K562 (cell line): ENCODE results near the gene UFSP1. TPM values are rescaled to one million over a fixed set of nuclear protein-coding genes. Genes with fewer than 3 reads are reported as not detected.

Source experiments
- ASH1L ChIP-seq: fragments of 450-650 bp; IDR thresholded peaks from 2 replicates; pipeline ENCODE4 v1.6.1; 2018; ENCODE audit warnings: borderline replicate concordance, mild to moderate bottlenecking, low read depth; ENCODE audit not compliant: partially characterized antibody
- CBX2 ChIP-seq: fragments of 200-600 bp; sonication (generic); IDR thresholded peaks from one replicate; pipeline ENCODE4 v1.6.1; 2012; ENCODE audit warnings: mild to moderate bottlenecking, low read length, inconsistent platforms; ENCODE audit not compliant: insufficient read depth, poor library complexity, severe bottlenecking
- CHCHD3 ChIP-seq: fragments of 250-450 bp; sonication (Bioruptor Pico); IDR thresholded peaks from 2 replicates; pipeline ENCODE4 v2.1.2; 2022; ENCODE audit warnings: mild to moderate bottlenecking
- EGR1 ChIP-seq: fragments of 450-650 bp; conservative IDR thresholded peaks from 2 replicates; pipeline ENCODE4 v1.6.1; 2017; ENCODE audit warnings: mild to moderate bottlenecking
- HIVEP1 ChIP-seq: fragments of 250-450 bp; sonication (Bioruptor Pico); IDR thresholded peaks from 2 replicates; pipeline ENCODE4 v1.4.0; 2020; ENCODE audit warnings: mild to moderate bottlenecking
- KLF16 ChIP-seq: IDR thresholded peaks from 2 replicates; pipeline ENCODE4 v1.6.1; 2016; ENCODE audit warnings: antibody characterized with exemption
- NFRKB ChIP-seq: fragments of 450-650 bp; IDR thresholded peaks from 2 replicates; pipeline ENCODE4 v1.6.1; 2016; ENCODE audit warnings: low read depth
- NR2F6 ChIP-seq: fragments of 450-650 bp; formaldehyde crosslinking; IDR thresholded peaks from 2 replicates; pipeline ENCODE4 v1.4.0; 2020; ENCODE audit warnings: mild to moderate bottlenecking
- PTTG1 ChIP-seq: fragments of 450-650 bp; IDR thresholded peaks from 2 replicates; pipeline ENCODE4 v1.6.1; 2016; ENCODE audit warnings: low read depth, mild to moderate bottlenecking, missing genetic modification characterization, missing compliant biosample characterization
- ZBED1 ChIP-seq: IDR thresholded peaks from 2 replicates; pipeline ENCODE4 v1.6.1; 2014
- ZC3H11A ChIP-seq: IDR thresholded peaks from 2 replicates; pipeline ENCODE4 v1.6.1; 2012; ENCODE audit warnings: low read depth, low read length, improper control_type of control experiment
- ZFP1 ChIP-seq: fragments of 450-650 bp; formaldehyde crosslinking; IDR thresholded peaks from 2 replicates; pipeline ENCODE4 v1.4.0; 2020; ENCODE audit warnings: mild to moderate bottlenecking, mixed read lengths
- ZNF197 ChIP-seq: fragments of 200-800 bp; sonication (Bioruptor generic); IDR thresholded peaks from 2 replicates; pipeline ENCODE4 v1.6.1; 2016; ENCODE audit warnings: low read depth, missing genetic modification characterization, missing compliant biosample characterization
- ZNF232 ChIP-seq: sonication (generic); formaldehyde crosslinking; IDR thresholded peaks from 2 replicates; pipeline ENCODE4 v1.8.0; 2022; ENCODE audit warnings: mild to moderate bottlenecking, missing genetic modification reagents
- ZNF282 ChIP-seq: sonication (generic); formaldehyde crosslinking; IDR thresholded peaks from 2 replicates; pipeline ENCODE4 v1.8.1; 2023; ENCODE audit warnings: missing genetic modification reagents
- ZNF780A ChIP-seq: fragments of 250-450 bp; sonication (Bioruptor Pico); IDR thresholded peaks from 2 replicates; pipeline ENCODE4 v1.5.0; 2021; ENCODE audit warnings: mild to moderate bottlenecking
- polyA plus RNA-seq, 8 experiments: library from polyadenylated mRNA; depleted of rRNA in 4 of 8; stranded (reverse) in 5 of 8; unstranded in 3 of 8; fragments of >200 nt; fragmentation: Nextera tagmentation in 2 of 8; fragmentation: Illumina TruSeq in 1 of 8; extraction: Ambion mirVana in 2 of 8; extraction: Trizol in 1 of 8; gene quantifications; 2 replicates each; pipeline versions ENCODE4 v1.2.1 to v1.2.3, GENCODE V29; 2011 to 2014; ENCODE audit warnings: inconsistent platforms in 1 of 8, missing spikeins in 1 of 8
- total RNA-seq, 7 experiments: library from RNA; depleted of rRNA in 6 of 7; stranded (reverse); fragments of >200 nt in 6 of 7; fragmentation: Illumina TruSeq in 2 of 7; extraction: Trizol in 2 of 7; gene quantifications; 2 replicates each; pipeline versions ENCODE4 v1.2.1 to v1.2.3, GENCODE V29; 2011 to 2021; ENCODE audit warnings: low replicate concordance in 1 of 7
- TF ChIP-seq, protein P1 (sequence below): fragments of 450-650 bp; formaldehyde crosslinking; IDR thresholded peaks from 2 replicates; pipeline ENCODE4 v1.4.0; 2022; ENCODE audit warnings: missing genetic modification characterization
- TF ChIP-seq, protein P2 (sequence below): fragments of 450-650 bp; formaldehyde crosslinking; IDR thresholded peaks from 2 replicates; pipeline ENCODE4 v1.4.0; 2020; ENCODE audit warnings: mild to moderate bottlenecking, moderate library complexity
- TF ChIP-seq, protein P3 (sequence below): sonication (generic); formaldehyde crosslinking; IDR thresholded peaks from 2 replicates; pipeline ENCODE4 v1.8.1; 2023; ENCODE audit warnings: mild to moderate bottlenecking, missing genetic modification reagents
- TF ChIP-seq, protein P4 (sequence below): sonication (generic); formaldehyde crosslinking; IDR thresholded peaks from 2 replicates; pipeline ENCODE4 v1.4.0; 2020; ENCODE audit warnings: mild to moderate bottlenecking, missing genetic modification reagents
- TF ChIP-seq, protein P5 (sequence below): sonication (generic); formaldehyde crosslinking; IDR thresholded peaks from 2 replicates; pipeline ENCODE4 v1.8.1; 2023; ENCODE audit warnings: mild to moderate bottlenecking, missing genetic modification reagents

UFSP1 gene
- total and polyA plus RNA-seq, 9 of the 15 experiments (the other 6 are each of a cell fraction or from before 2014, with no cell fraction given), result 0.50 to 18.8 (median 2.1) TPM

DNA sequence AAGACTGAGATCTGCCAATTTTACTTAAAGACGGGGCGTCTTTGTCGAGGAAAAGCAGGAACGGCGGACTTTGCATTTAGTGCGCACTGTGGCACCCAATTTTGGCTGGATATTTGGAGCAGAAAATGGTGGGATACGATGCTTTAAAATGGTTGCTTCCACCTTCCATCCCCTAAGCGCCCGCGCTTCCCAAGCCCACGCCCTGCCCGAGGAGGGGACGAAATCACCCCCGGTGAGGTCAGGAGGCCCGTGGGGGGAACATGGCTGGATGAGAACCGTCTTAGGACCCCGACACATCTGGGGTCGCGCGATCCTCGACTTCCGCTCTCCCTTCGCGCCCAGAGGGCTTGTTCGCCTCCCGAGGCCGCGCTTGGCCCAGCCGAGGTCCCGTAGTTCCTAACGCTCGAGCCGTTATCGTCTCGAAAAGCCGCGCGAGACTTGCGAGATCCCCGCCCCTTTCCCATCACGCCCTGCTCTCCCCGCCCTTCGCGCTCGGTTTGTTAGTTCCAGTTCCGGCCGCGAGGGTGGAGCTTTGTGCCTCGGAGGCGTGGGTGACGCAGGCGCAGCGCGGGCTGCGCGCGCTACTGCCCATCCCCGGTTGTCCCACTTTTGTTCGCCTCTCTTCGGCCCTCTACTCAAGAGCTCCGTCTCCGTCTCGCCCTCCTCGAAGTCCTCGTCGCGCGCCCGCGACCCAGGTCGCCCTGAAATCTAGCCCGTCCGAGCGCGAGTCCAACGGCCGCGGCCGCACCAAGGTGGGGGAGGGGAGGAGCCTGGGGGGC lies 14.7 kb downstream of the UFSP1 start, which contains the start of gene SRRT (continued):
- TF ChIP-seq PTTG1 (tag) (no peak), ZNF282 (CRISPR knock-in tag) (no peak), HIVEP1 (CRISPR knock-in tag) (peak; percentile 71; the same call in 1 of the 2 replicates), ZNF780A (CRISPR knock-in tag) (no peak), ZC3H11A (peak; percentile 92), ZBED1 (no peak), NR2F6 (CRISPR knock-in tag) (peak; percentile 92), ZNF232 (CRISPR knock-in tag) (0 out of 2 replicates have a peak, but pooled peaks have one; percentile 51), CHCHD3 (CRISPR knock-in tag) (no peak), KLF16 (peak; percentile 76; the same call in 1 of the 2 replicates), ZNF197 (CRISPR knock-in tag) (peak; percentile 69; the same call in 1 of the 2 replicates), NFRKB (peak; percentile 99), CBX2 (no peak), ZFP1 (CRISPR knock-in tag) (peak; percentile 68), ASH1L (no peak), EGR1 (peak; percentile 87)
- TF ChIP-seq, protein P1, sequence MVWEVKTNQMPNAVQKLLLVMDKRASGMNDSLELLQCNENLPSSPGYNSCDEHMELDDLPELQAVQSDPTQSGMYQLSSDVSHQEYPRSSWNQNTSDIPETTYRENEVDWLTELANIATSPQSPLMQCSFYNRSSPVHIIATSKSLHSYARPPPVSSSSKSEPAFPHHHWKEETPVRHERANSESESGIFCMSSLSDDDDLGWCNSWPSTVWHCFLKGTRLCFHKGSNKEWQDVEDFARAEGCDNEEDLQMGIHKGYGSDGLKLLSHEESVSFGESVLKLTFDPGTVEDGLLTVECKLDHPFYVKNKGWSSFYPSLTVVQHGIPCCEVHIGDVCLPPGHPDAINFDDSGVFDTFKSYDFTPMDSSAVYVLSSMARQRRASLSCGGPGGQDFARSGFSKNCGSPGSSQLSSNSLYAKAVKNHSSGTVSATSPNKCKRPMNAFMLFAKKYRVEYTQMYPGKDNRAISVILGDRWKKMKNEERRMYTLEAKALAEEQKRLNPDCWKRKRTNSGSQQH (CRISPR knock-in tag), result peak; percentile 96
- TF ChIP-seq, protein P2, sequence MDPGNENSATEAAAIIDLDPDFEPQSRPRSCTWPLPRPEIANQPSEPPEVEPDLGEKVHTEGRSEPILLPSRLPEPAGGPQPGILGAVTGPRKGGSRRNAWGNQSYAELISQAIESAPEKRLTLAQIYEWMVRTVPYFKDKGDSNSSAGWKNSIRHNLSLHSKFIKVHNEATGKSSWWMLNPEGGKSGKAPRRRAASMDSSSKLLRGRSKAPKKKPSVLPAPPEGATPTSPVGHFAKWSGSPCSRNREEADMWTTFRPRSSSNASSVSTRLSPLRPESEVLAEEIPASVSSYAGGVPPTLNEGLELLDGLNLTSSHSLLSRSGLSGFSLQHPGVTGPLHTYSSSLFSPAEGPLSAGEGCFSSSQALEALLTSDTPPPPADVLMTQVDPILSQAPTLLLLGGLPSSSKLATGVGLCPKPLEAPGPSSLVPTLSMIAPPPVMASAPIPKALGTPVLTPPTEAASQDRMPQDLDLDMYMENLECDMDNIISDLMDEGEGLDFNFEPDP (CRISPR knock-in tag), result peak; percentile 90; the same call in 1 of the 2 replicates
- TF ChIP-seq, protein P3, sequence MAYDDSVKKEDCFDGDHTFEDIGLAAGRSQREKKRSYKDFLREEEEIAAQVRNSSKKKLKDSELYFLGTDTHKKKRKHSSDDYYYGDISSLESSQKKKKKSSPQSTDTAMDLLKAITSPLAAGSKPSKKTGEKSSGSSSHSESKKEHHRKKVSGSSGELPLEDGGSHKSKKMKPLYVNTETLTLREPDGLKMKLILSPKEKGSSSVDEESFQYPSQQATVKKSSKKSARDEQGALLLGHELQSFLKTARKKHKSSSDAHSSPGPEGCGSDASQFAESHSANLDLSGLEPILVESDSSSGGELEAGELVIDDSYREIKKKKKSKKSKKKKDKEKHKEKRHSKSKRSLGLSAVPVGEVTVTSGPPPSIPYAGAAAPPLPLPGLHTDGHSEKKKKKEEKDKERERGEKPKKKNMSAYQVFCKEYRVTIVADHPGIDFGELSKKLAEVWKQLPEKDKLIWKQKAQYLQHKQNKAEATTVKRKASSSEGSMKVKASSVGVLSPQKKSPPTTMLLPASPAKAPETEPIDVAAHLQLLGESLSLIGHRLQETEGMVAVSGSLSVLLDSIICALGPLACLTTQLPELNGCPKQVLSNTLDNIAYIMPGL, result no peak
- TF ChIP-seq, protein P4, sequence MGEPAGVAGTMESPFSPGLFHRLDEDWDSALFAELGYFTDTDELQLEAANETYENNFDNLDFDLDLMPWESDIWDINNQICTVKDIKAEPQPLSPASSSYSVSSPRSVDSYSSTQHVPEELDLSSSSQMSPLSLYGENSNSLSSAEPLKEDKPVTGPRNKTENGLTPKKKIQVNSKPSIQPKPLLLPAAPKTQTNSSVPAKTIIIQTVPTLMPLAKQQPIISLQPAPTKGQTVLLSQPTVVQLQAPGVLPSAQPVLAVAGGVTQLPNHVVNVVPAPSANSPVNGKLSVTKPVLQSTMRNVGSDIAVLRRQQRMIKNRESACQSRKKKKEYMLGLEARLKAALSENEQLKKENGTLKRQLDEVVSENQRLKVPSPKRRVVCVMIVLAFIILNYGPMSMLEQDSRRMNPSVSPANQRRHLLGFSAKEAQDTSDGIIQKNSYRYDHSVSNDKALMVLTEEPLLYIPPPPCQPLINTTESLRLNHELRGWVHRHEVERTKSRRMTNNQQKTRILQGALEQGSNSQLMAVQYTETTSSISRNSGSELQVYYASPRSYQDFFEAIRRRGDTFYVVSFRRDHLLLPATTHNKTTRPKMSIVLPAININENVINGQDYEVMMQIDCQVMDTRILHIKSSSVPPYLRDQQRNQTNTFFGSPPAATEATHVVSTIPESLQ (CRISPR knock-in tag), result peak; percentile 70; the same call in 1 of the 2 replicates
- TF ChIP-seq, protein P5, sequence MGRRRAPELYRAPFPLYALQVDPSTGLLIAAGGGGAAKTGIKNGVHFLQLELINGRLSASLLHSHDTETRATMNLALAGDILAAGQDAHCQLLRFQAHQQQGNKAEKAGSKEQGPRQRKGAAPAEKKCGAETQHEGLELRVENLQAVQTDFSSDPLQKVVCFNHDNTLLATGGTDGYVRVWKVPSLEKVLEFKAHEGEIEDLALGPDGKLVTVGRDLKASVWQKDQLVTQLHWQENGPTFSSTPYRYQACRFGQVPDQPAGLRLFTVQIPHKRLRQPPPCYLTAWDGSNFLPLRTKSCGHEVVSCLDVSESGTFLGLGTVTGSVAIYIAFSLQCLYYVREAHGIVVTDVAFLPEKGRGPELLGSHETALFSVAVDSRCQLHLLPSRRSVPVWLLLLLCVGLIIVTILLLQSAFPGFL (CRISPR knock-in tag), result no peak
